B cell (primary cell): ENCODE measurements around the gene VIL1. TPM values are rescaled to one million over a fixed set of nuclear protein-coding genes. Genes with fewer than 3 reads are reported as not detected.

ENCODE experiments used
- ATAC-seq: fragments of 200-7000 bp; cut with Tn5 transposase; one replicate; pipeline ENCODE4 v1.10.0; 2021; ENCODE audit warnings: low read depth, mild to moderate bottlenecking, moderate number of reproducible peaks, moderate library complexity
- CTCF ChIA-PET: fragments of 350-600 bp; sonication (Branson Sonifier 250); formaldehyde crosslinking; loops from one replicate; lab custom pipeline; 2021; ENCODE audit warnings: antibody characterized with exemption, inconsistent platforms; lab: Charles Lee
- POLR2A ChIA-PET: fragments of 350-600 bp; sonication (Branson Sonifier 250); formaldehyde crosslinking; loops from one replicate; lab custom pipeline; 2021; ENCODE audit warnings: antibody characterized with exemption; lab: Charles Lee
- DNase-seq: peaks from one replicate; pipeline ENCODE4 v3.0.0; 2013
- H2AFZ ChIP-seq: 2 replicates; pipeline ENCODE4 v1.6.1; 2012; ENCODE audit warnings: mild to moderate bottlenecking, low read depth, low read length; ENCODE audit not compliant: insufficient read depth, poor library complexity, severe bottlenecking
- H3K27ac ChIP-seq, 2 donors: 1 replicate in 1 of 2; 2 replicates in 1 of 2; pipeline ENCODE4 v1.5.1; 2012 to 2013; ENCODE audit warnings: low read length in 2 of 2, mild to moderate bottlenecking in 2 of 2, moderate library complexity in 1 of 2
- H3K27me3 ChIP-seq, 4 experiments: fragments of 200-600 bp in 1 of 4; sonication (generic) in 1 of 4; replicated peaks in 1 of 4; 1 replicate in 2 of 4; 2 replicates in 2 of 4; pipeline versions ENCODE4 v1.6.1 to v1.7.0; 2013 to 2016; ENCODE audit warnings: low read length in 3 of 4, mild to moderate bottlenecking in 2 of 4, mixed read lengths in 1 of 4, moderate library complexity in 1 of 4; ENCODE audit not compliant: insufficient read depth in 4 of 4, control insufficient read depth in 3 of 4; ENCODE audit errors: control extremely low read depth in 1 of 4
- H3K36me3 ChIP-seq, 2 experiments: replicated peaks in 1 of 2; 1 replicate in 1 of 2; 2 replicates in 1 of 2; pipeline versions ENCODE4 v1.6.1 to v1.7.1; 2013; ENCODE audit warnings: low read length in 1 of 2; ENCODE audit not compliant: insufficient read depth in 2 of 2, control insufficient read depth in 1 of 2; ENCODE audit errors: control extremely low read depth in 1 of 2, extremely low read depth in 1 of 2
- H3K4me1 ChIP-seq, 2 donors: fragments of 200-600 bp in 1 of 2; sonication (generic) in 1 of 2; 1 replicate in 1 of 2; 2 replicates in 1 of 2; pipeline versions ENCODE4 v1.5.1 to v1.6.1; 2013 to 2017; ENCODE audit warnings: low read length in 2 of 2; ENCODE audit not compliant: control insufficient read depth in 2 of 2, insufficient read depth in 2 of 2
- H3K4me2 ChIP-seq: replicated peaks from 2 replicates; pipeline ENCODE3; 2012; ENCODE audit warnings: mild to moderate bottlenecking, low read depth, low read length; ENCODE audit not compliant: poor library complexity, severe bottlenecking
- H3K4me3 ChIP-seq, 5 experiments: fragments of 200-600 bp in 1 of 5; sonication (generic) in 1 of 5; 1 replicate in 3 of 5; 2 replicates in 2 of 5; pipeline versions ENCODE4 v1.5.1 to v1.7.0; 2011 to 2016; ENCODE audit warnings: low read length in 4 of 5, mild to moderate bottlenecking in 4 of 5, low read depth in 2 of 5, control low read depth in 1 of 5, moderate library complexity in 1 of 5; ENCODE audit not compliant: insufficient read depth in 1 of 5; ENCODE audit errors: control extremely low read depth in 1 of 5, extremely low read depth in 1 of 5
- H3K79me2 ChIP-seq: fragments of 200-600 bp; sonication (generic); one replicate; pipeline ENCODE4 v1.6.0; 2016; ENCODE audit warnings: low read length; ENCODE audit not compliant: control insufficient read depth, insufficient read depth
- H3K9ac ChIP-seq: fragments of 200-600 bp; sonication (generic); 2 replicates; pipeline ENCODE4 v1.6.1; 2017; ENCODE audit warnings: mild to moderate bottlenecking, low read length, moderate library complexity
- H3K9me3 ChIP-seq, 3 donors: one replicate each; pipeline versions ENCODE4 v1.6.1 to v1.7.1; 2013; ENCODE audit warnings: low read length in 2 of 3; ENCODE audit not compliant: control insufficient read depth in 2 of 3, insufficient read depth in 1 of 3; ENCODE audit errors: control extremely low read depth in 1 of 3
- H4K20me1 ChIP-seq: 2 replicates; pipeline ENCODE4 v1.6.0; 2012; ENCODE audit warnings: mild to moderate bottlenecking, low read length; ENCODE audit not compliant: insufficient read depth, control insufficient read depth, poor library complexity, severe bottlenecking
- H3K27ac Mint-ChIP-seq: one replicate; pipeline ENCODE4 v1.8.0; 2021; ENCODE audit warnings: mixed read lengths
- H3K27me3 Mint-ChIP-seq: one replicate; pipeline ENCODE4 v1.8.0; 2021; ENCODE audit warnings: mixed read lengths
- H3K4me1 Mint-ChIP-seq: one replicate; pipeline ENCODE4 v1.8.0; 2021; ENCODE audit warnings: mixed read lengths
- H3K4me3 Mint-ChIP-seq: one replicate; pipeline ENCODE4 v1.8.0; 2021; ENCODE audit warnings: mixed read lengths
- H3K9me3 Mint-ChIP-seq: one replicate; pipeline ENCODE4 v1.8.0; 2022; ENCODE audit warnings: mixed read lengths; ENCODE audit not compliant: insufficient read depth
- EZH2 ChIP-seq: IDR thresholded peaks from 2 replicates; pipeline ENCODE4 v1.6.1; 2012; ENCODE audit warnings: borderline replicate concordance, low read depth, mild to moderate bottlenecking, moderate library complexity, low read length; ENCODE audit not compliant: insufficient read depth, poor library complexity, severe bottlenecking
- WGBS: methylation state at CpG from one replicate; pipeline ENCODE4 v1.1.5; 2013; ENCODE audit warnings: missing lambda C conversion rate; ENCODE audit not compliant: insufficient coverage; 5-methylcytosine and 5-hydroxymethylcytosine counted together
- intact Hi-C: fragments of 100-400 bp; cut with micrococcal nuclease; formaldehyde crosslinking; loops from one replicate; pipeline ENCODE4 v1.10.0; 2022
- polyA plus RNA-seq: library from polyadenylated mRNA; depleted of rRNA; stranded (reverse); fragments of >200 nt; gene quantifications from 2 replicates; pipeline ENCODE4 v1.2.3, GENCODE V29; 2012
- total RNA-seq, 2 donors: library from RNA; stranded (reverse); fragments of 120-200 nt in 1 of 2; gene quantifications; 1 replicate in 1 of 2; 2 replicates in 1 of 2; pipeline versions ENCODE4 v1.2.3 to v1.2.4, GENCODE V29; 2013 to 2022
- TF ChIP-seq, protein P1 (sequence below): fragments of 200-600 bp; IDR thresholded peaks from one replicate; pipeline ENCODE4 v1.8.0; 2022; ENCODE audit warnings: antibody characterized with exemption, mild to moderate bottlenecking

Gene VIL1
- total and polyA plus RNA-seq, 2 donors (not counting 1 experiment from before 2014, with no cell fraction given), result not detected

DNA sequence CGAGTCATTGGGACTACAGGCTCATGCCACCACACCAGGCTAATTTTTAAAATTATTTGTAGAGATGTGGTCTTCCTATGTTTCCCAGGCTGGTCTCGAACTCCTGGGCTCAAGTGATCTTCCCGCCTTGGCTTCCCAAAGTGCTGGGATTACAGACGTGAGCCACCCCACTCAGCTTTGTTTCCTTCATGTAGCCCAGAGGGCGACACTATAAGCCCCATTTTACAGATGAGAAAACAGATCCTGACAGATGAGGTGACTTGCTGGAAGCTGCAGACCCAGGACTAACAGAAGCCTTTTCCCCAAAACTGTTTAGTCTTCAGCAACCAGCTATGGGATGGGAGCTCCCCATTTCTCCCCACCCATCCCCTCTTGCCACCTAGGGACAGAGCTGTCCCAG is 26.5 kb upstream of the VIL1 start:
- peak overlapping the region; percentile 27 for H2AFZ ChIP-seq
- no peak overlapping the region for H3K4me3 Mint-ChIP-seq
- H3K9ac ChIP-seq, result no peak overlapping the region
- 85% methylated on average over 4 of the region's 5 CpGs for WGBS
- no peak for DNase-seq
- H3K27ac ChIP-seq, result no peak overlapping the region
- peaks cover 23 to 45% of the 10 kb centered on the region in 2 donors for H3K4me1 ChIP-seq
- ChIA-PET POLR2A (no interaction called here), CTCF (interaction anchor here (1.0 to 6.8 kb wide), 8 partner anchors 15 to 167 kb away, joined by 3 to 77 read pairs (median 6); partner anchors contain the start of genes AAMP, CATIP and PNKD)
- peaks cover 0 to 17% (median 0%) of the 10 kb centered on the region in 3 donors for H3K9me3 ChIP-seq
- H3K4me2 ChIP-seq, result no peak overlapping the region
- intact Hi-C loops, result no loop called here
- no peak for ATAC-seq
- H3K27me3 Mint-ChIP-seq, result no peaks in the 10 kb centered on the region
- no peaks in the 10 kb centered on the region for H3K9me3 Mint-ChIP-seq
- TF ChIP-seq, protein P1, sequence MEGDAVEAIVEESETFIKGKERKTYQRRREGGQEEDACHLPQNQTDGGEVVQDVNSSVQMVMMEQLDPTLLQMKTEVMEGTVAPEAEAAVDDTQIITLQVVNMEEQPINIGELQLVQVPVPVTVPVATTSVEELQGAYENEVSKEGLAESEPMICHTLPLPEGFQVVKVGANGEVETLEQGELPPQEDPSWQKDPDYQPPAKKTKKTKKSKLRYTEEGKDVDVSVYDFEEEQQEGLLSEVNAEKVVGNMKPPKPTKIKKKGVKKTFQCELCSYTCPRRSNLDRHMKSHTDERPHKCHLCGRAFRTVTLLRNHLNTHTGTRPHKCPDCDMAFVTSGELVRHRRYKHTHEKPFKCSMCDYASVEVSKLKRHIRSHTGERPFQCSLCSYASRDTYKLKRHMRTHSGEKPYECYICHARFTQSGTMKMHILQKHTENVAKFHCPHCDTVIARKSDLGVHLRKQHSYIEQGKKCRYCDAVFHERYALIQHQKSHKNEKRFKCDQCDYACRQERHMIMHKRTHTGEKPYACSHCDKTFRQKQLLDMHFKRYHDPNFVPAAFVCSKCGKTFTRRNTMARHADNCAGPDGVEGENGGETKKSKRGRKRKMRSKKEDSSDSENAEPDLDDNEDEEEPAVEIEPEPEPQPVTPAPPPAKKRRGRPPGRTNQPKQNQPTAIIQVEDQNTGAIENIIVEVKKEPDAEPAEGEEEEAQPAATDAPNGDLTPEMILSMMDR, result no peak
- no peaks in the 10 kb centered on the region for H3K36me3 ChIP-seq
- H3K27me3 ChIP-seq, result peaks cover 0 to 7% (median 0%) of the 10 kb centered on the region in 4 experiments
- H4K20me1 ChIP-seq, result no peaks in the 10 kb centered on the region
- peak overlapping the region; percentile 20 for H3K27ac Mint-ChIP-seq
- H3K79me2 ChIP-seq, result no peaks in the 10 kb centered on the region
- no peak overlapping the region for H3K4me3 ChIP-seq
- peaks cover 36% of the 10 kb centered on the region for H3K4me1 Mint-ChIP-seq

DNA sequence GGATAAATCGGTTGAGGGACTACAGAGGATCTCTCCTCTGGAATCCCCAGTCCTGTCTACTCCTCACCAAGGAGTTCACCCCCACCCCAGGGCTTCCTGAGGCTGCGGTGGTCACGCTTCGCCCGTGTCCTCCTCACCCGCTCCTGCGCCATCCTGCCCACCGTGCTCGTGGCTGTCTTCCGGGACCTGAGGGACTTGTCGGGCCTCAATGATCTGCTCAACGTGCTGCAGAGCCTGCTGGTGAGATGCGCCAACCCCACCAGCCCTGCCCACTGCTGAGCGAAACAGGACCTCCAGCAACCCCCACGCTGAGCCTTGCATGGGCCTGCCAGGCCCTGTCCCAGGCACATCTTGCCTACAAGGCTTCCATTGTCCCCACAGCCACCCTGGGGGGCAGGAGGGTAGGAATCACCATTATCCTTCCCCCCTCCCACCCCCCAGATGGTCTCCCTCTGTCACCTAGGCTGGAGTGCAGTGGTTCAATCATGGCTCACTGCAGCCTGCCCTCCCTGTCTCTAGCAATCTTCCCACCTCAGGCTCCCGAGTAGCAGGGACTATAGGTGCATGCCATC is 25.9 kb upstream of the VIL1 start:
- H3K4me3 Mint-ChIP-seq, result no peak overlapping the region

More for the DNA sequence above, 25.9 kb upstream of the VIL1 start:
- POLR2A ChIA-PET, result no interaction called here
- intact Hi-C loops, result no loop called here
- Histone ChIP-seq H3K4me1 (peaks cover 25 to 46% of the 10 kb centered on the region in 2 donors), H2AFZ (peak overlapping the region; percentile 27), H3K4me2 (no peak overlapping the region), H3K9me3 (peaks cover 0 to 16% (median 0%) of the 10 kb centered on the region in 3 donors), H3K36me3 (no peaks in the 10 kb centered on the region), H3K4me3 (no peak overlapping the region), H4K20me1 (no peaks in the 10 kb centered on the region), H3K27ac (no peak overlapping the region), H3K27me3 (peaks cover 0 to 5% (median 0%) of the 10 kb centered on the region in 4 experiments), H3K9ac (no peak overlapping the region), H3K79me2 (no peaks in the 10 kb centered on the region)
- TF ChIP-seq EZH2, result no peak
- TF ChIP-seq, protein P1, result no peak
- WGBS, result 35% methylated on average over 15 of the region's 16 CpGs
- H3K27ac Mint-ChIP-seq, result peak overlapping the region; percentile 37
- CTCF ChIA-PET, result interaction anchor here (0.6 to 6.8 kb wide), 12 partner anchors 16 to 167 kb away, joined by 3 to 77 read pairs (median 6); partner anchors contain the start of genes AAMP, CATIP and PNKD
- ATAC-seq, result no peak
- DNase-seq, result no peak
- H3K27me3 Mint-ChIP-seq, result no peaks in the 10 kb centered on the region
- H3K9me3 Mint-ChIP-seq, result no peaks in the 10 kb centered on the region
- H3K4me1 Mint-ChIP-seq, result peaks cover 39% of the 10 kb centered on the region
